ENCODE measurements around the gene IPPK. TPM values are rescaled to one million over a fixed set of nuclear protein-coding genes. Genes with fewer than 3 reads are reported as not detected.

Gene IPPK
- total and polyA plus RNA-seq, 7 experiments from 2014 or later: 2.8 to 12.8 (median 7.4) TPM

DNA sequence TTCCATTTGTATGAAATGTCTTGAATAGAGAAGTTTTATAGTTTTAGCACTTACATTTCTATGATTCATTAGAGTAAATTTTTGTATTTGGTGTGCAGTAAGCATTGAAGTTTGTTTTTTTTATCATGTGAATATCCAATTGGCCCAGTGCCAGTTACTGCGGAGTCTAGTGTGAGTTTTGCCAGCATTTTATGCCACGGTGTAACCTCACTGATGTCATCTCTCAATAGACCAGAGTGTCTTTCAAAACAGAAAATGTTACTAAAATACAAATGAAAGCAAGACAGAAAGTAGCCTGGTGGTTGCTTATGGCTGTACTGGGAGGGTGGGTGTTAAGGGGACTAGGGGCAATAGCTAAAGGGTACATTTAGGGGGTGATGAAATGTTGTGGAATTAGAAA, 62.8 kb downstream of the IPPK start:
- no peak overlapping the region for H3K4me3 ChIP-seq (ENCODE audit: low read length)
- H3K27me3 ChIP-seq (ENCODE audit: control insufficient read depth in 2 of 2, insufficient read depth in 2 of 2, low read length in 2 of 2): no peaks in the 10 kb centered on the region
- H3K4me1 Mint-ChIP-seq: peaks cover 0 to 3% (median 0%) of the 10 kb centered on the region in 7 donors
- POLR2A ChIA-PET: no interaction called here
- H3K9me3 ChIP-seq (ENCODE audit: control insufficient read depth in 2 of 3, low read length in 3 of 3): peaks cover 0 to 15% (median 0%) of the 10 kb centered on the region in 3 experiments
- no peak overlapping the region for H3K27ac Mint-ChIP-seq
- H3K9me3 Mint-ChIP-seq: peaks cover 8 to 29% (median 11%) of the 10 kb centered on the region in 11 donors
- no peak overlapping the region for H3K27ac ChIP-seq (ENCODE audit: low read depth, low read length)
- no peaks in the 10 kb centered on the region for H3K27me3 Mint-ChIP-seq
- CTCF ChIA-PET: no interaction called here
- H3K4me1 ChIP-seq (ENCODE audit: control insufficient read depth in 2 of 2, insufficient read depth in 2 of 2, low read length in 2 of 2): no peaks in the 10 kb centered on the region
- H3K4me3 Mint-ChIP-seq: no peak overlapping the region
- no peak for DNase-seq
- peaks cover 0 to 14% (median 0%) of the 10 kb centered on the region in 3 experiments for H3K36me3 ChIP-seq (ENCODE audit: control insufficient read depth in 2 of 3, insufficient read depth in 3 of 3, low read length in 3 of 3)
- intact Hi-C loops (cut with micrococcal nuclease): no loop called here
- ATAC-seq: no peak
- H3K36me3 Mint-ChIP-seq: peaks cover 11 to 22% (median 16%) of the 10 kb centered on the region in 5 donors

DNA sequence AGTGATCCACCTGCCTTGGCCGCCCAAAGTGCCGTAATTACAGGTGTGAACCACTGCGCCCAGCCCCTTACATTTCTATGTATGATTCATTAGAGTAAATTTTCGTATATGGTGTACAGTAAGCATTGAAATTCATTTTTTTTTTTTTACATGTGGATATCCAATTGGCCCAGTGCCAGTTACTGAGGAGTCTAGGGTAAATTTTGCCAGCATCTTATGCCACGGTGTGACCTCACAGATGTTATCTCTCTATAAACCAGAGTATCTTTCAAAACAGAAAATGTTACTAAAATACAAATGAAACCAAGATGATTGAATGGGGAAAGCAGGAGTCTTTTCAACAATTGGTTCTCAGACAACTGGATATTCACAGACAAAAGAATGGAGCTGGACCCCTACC, 64.7 kb downstream of the IPPK start:
- no peak for ATAC-seq
- H3K4me3 Mint-ChIP-seq: no peak overlapping the region
- H3K36me3 ChIP-seq (ENCODE audit: control insufficient read depth in 2 of 3, insufficient read depth in 3 of 3, low read length in 3 of 3): no peaks in the 10 kb centered on the region
- DNase-seq: no peak
- no peak overlapping the region for H3K27ac ChIP-seq (ENCODE audit: low read depth, low read length)
- no peak overlapping the region for H3K27ac Mint-ChIP-seq
- peaks cover 0 to 15% (median 0%) of the 10 kb centered on the region in 3 experiments for H3K9me3 ChIP-seq (ENCODE audit: control insufficient read depth in 2 of 3, low read length in 3 of 3)
- H3K36me3 Mint-ChIP-seq: peaks cover 8 to 15% (median 12%) of the 10 kb centered on the region in 5 donors
- ChIA-PET POLR2A (no interaction called here), CTCF (no interaction called here)
- peaks cover 0 to 3% (median 0%) of the 10 kb centered on the region in 7 donors for H3K4me1 Mint-ChIP-seq
- no peaks in the 10 kb centered on the region for H3K27me3 ChIP-seq (ENCODE audit: control insufficient read depth in 2 of 2, insufficient read depth in 2 of 2, low read length in 2 of 2)
- no peaks in the 10 kb centered on the region for H3K27me3 Mint-ChIP-seq
- intact Hi-C loops (cut with micrococcal nuclease): no loop called here
- H3K4me3 ChIP-seq (ENCODE audit: low read length): no peak overlapping the region
- no peaks in the 10 kb centered on the region for H3K4me1 ChIP-seq (ENCODE audit: control insufficient read depth in 2 of 2, insufficient read depth in 2 of 2, low read length in 2 of 2)
- peaks cover 9 to 30% (median 11%) of the 10 kb centered on the region in 11 donors for H3K9me3 Mint-ChIP-seq

DNA sequence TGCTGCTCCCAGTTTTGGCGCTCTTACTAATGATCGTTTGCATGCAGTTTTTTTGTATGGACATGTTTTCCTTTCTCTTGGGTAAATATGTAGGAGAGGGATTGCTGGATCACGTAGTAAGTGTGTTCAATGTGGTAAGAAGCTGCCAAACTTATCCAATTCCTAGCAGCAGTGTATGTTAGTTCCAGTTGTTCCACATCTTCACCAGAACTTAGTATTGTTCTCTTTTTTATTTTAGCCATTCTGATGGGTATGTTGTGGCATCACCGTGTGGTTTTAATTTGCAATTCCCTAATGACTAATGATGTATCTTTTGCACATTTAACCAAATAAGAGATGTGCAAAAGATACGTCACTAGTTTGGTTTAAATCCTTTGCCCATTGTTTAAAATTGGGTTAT, 65.9 kb downstream of the IPPK start:
- Mint-ChIP-seq H3K36me3 (peaks cover 8 to 15% (median 12%) of the 10 kb centered on the region in 5 donors), H3K27ac (no peak overlapping the region), H3K4me3 (no peak overlapping the region), H3K9me3 (peaks cover 9 to 30% (median 11%) of the 10 kb centered on the region in 11 donors), H3K27me3 (no peaks in the 10 kb centered on the region), H3K4me1 (peaks cover 0 to 3% (median 0%) of the 10 kb centered on the region in 7 donors)
- Histone ChIP-seq H3K27me3 (ENCODE audit: control insufficient read depth in 2 of 2, insufficient read depth in 2 of 2, low read length in 2 of 2) (no peaks in the 10 kb centered on the region), H3K9me3 (ENCODE audit: control insufficient read depth in 2 of 3, low read length in 3 of 3) (peaks cover 0 to 15% (median 0%) of the 10 kb centered on the region in 3 experiments), H3K4me1 (ENCODE audit: control insufficient read depth in 2 of 2, insufficient read depth in 2 of 2, low read length in 2 of 2) (no peaks in the 10 kb centered on the region), H3K4me3 (ENCODE audit: low read length) (no peak overlapping the region), H3K36me3 (ENCODE audit: control insufficient read depth in 2 of 3, insufficient read depth in 3 of 3, low read length in 3 of 3) (no peaks in the 10 kb centered on the region), H3K27ac (ENCODE audit: low read depth, low read length) (no peak overlapping the region)
- POLR2A ChIA-PET: no interaction called here
- no peak for ATAC-seq
- CTCF ChIA-PET: no interaction called here
- no peak for DNase-seq
- intact Hi-C loops (cut with micrococcal nuclease): no loop called here

DNA sequence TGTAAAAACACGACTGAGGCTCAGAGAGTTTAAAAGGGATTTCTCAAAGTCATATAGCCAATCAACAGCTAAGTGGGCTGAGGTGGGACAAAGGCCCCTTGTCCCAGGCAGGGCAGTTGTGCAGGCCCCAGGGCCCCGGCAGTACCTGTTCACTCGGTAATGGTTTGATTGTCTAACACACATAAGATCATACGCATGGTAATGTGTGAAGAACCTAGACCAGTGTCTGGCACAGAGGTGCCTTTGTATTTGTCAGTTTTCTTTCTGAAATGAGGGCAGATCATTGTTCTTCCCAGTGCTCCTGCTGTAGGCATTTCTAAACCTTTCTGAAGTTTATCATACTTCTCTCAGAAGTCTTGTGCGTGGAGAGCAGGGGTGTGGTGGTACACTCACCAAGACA, 66.8 kb downstream of the IPPK start:
- Histone ChIP-seq H3K36me3 (ENCODE audit: control insufficient read depth in 2 of 3, insufficient read depth in 3 of 3, low read length in 3 of 3) (no peaks in the 10 kb centered on the region), H3K4me3 (ENCODE audit: low read length) (no peak overlapping the region), H3K4me1 (ENCODE audit: control insufficient read depth in 2 of 2, insufficient read depth in 2 of 2, low read length in 2 of 2) (no peaks in the 10 kb centered on the region), H3K9me3 (ENCODE audit: control insufficient read depth in 2 of 3, low read length in 3 of 3) (peaks cover 0 to 15% (median 0%) of the 10 kb centered on the region in 3 experiments), H3K27ac (ENCODE audit: low read depth, low read length) (no peak overlapping the region), H3K27me3 (ENCODE audit: control insufficient read depth in 2 of 2, insufficient read depth in 2 of 2, low read length in 2 of 2) (no peaks in the 10 kb centered on the region)
- no peak overlapping the region for H3K4me3 Mint-ChIP-seq
- no peak for DNase-seq
- POLR2A ChIA-PET: no interaction called here
- intact Hi-C loops (cut with micrococcal nuclease): no loop called here
- H3K36me3 Mint-ChIP-seq: peaks cover 8 to 15% (median 12%) of the 10 kb centered on the region in 5 donors
- peaks cover 9 to 30% (median 11%) of the 10 kb centered on the region in 11 donors for H3K9me3 Mint-ChIP-seq
- ATAC-seq: no peak
- H3K27me3 Mint-ChIP-seq: no peaks in the 10 kb centered on the region
- CTCF ChIA-PET: no interaction called here
- peaks cover 0 to 3% (median 0%) of the 10 kb centered on the region in 7 donors for H3K4me1 Mint-ChIP-seq
- H3K27ac Mint-ChIP-seq: no peak overlapping the region

DNA sequence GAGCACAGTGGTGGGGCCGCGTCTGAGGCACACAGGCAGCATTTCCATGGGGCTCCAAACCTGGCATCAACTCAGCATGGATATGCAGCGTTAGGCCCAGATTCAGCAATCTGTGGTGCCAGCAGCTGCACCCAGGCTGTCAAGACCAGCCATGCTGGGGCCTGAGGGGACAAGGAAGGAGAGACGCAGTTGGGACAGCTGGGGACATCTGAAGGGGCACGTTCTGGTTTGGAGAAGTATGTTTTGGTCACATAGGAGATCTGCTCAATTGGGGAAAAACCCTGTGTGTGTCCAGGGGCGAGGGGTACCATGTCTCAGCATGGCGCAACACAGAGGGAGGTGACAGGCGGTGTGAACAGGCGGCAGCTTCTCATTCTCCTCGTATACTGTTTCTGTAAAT, 67.5 kb downstream of the IPPK start:
- Mint-ChIP-seq H3K27me3 (no peaks in the 10 kb centered on the region), H3K9me3 (peaks cover 9 to 30% (median 11%) of the 10 kb centered on the region in 11 donors), H3K4me3 (no peak overlapping the region), H3K4me1 (peaks cover 0 to 3% (median 0%) of the 10 kb centered on the region in 7 donors), H3K36me3 (peaks cover 8 to 15% (median 12%) of the 10 kb centered on the region in 5 donors), H3K27ac (no peak overlapping the region)
- H3K36me3 ChIP-seq (ENCODE audit: control insufficient read depth in 2 of 3, insufficient read depth in 3 of 3, low read length in 3 of 3): no peaks in the 10 kb centered on the region
- POLR2A ChIA-PET: no interaction called here
- ATAC-seq (no peak), DNase-seq (no peak)
- no peak overlapping the region for H3K27ac ChIP-seq (ENCODE audit: low read depth, low read length)
- H3K4me3 ChIP-seq (ENCODE audit: low read length): no peak overlapping the region
- H3K9me3 ChIP-seq (ENCODE audit: control insufficient read depth in 2 of 3, low read length in 3 of 3): peaks cover 0 to 15% (median 0%) of the 10 kb centered on the region in 3 experiments
- H3K4me1 ChIP-seq (ENCODE audit: control insufficient read depth in 2 of 2, insufficient read depth in 2 of 2, low read length in 2 of 2): no peaks in the 10 kb centered on the region
- intact Hi-C loops (cut with micrococcal nuclease): no loop called here
- CTCF ChIA-PET: no interaction called here
- no peaks in the 10 kb centered on the region for H3K27me3 ChIP-seq (ENCODE audit: control insufficient read depth in 2 of 2, insufficient read depth in 2 of 2, low read length in 2 of 2)

DNA sequence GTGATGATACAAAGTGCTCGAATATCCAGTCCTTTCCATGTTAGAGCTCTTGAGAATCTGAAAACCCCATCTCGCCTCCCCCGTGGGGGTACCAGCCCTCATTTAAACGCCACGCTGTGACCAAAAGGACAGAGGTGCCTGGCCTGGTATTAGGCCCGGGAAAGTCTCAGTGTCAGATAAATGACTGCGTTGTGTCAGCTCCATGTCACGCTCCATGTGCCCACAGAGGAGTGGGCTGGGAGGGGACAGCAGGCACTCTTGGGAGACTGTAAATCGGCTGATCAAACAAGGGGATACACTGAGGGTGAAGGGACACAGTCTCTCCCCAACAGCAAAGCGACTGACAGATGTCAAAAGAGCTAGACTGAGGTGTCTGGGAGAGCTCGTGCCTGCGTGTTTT, 68.5 kb downstream of the IPPK start:
- intact Hi-C loops (cut with micrococcal nuclease): no loop called here
- no peak overlapping the region for H3K4me3 ChIP-seq (ENCODE audit: low read length)
- Mint-ChIP-seq H3K4me3 (no peak overlapping the region), H3K27ac (no peak overlapping the region), H3K36me3 (peaks cover 8 to 15% (median 12%) of the 10 kb centered on the region in 5 donors), H3K27me3 (no peaks in the 10 kb centered on the region), H3K9me3 (peaks cover 9 to 30% (median 11%) of the 10 kb centered on the region in 11 donors), H3K4me1 (peaks cover 0 to 3% (median 0%) of the 10 kb centered on the region in 7 donors)
- no peaks in the 10 kb centered on the region for H3K4me1 ChIP-seq (ENCODE audit: control insufficient read depth in 2 of 2, insufficient read depth in 2 of 2, low read length in 2 of 2)
- no peaks in the 10 kb centered on the region for H3K36me3 ChIP-seq (ENCODE audit: control insufficient read depth in 2 of 3, insufficient read depth in 3 of 3, low read length in 3 of 3)
- ChIA-PET POLR2A (no interaction called here), CTCF (no interaction called here)
- no peak for DNase-seq
- no peak overlapping the region for H3K27ac ChIP-seq (ENCODE audit: low read depth, low read length)
- no peaks in the 10 kb centered on the region for H3K27me3 ChIP-seq (ENCODE audit: control insufficient read depth in 2 of 2, insufficient read depth in 2 of 2, low read length in 2 of 2)
- peaks cover 0 to 15% (median 0%) of the 10 kb centered on the region in 3 experiments for H3K9me3 ChIP-seq (ENCODE audit: control insufficient read depth in 2 of 3, low read length in 3 of 3)
- no peak for ATAC-seq

DNA sequence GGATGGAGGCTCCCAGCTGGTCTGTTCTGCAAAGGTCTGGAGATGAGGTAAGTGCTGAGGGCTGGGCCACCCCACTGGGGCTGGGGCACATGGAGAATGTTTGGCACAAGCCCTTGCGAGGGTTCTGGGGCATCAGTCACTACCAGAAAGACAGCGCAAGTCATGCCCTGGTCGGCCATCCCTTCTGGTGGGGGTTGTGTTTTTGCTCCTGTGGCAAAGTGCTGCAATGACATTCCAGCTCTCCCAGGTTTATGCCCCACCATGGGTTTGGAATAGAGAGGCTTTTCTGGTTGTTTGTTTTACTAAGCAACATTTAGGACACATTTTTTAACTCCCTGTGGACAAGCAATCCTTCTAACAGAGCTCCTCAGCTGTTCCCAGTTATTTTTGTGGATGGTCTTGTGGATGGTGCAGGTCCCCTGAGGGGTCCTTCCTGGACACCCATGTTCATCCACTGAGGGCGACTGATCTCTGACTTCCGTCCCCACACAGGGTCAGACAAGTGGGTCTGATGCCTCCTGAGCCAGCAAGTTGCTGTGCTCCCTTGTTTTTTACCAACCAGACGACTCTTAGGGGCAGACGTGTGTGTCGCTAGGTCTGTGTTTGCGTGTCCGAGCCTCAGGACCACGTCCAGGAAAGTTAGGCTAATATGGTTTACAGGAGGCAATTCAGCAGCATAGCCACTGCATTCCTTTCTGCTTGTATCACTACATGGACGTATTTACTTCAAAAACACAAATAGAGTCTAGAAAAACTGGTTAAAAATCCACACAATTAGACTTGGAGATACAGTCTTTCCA, 69.3 kb downstream of the IPPK start:
- no peak for ATAC-seq
- no peaks in the 10 kb centered on the region for H3K27me3 ChIP-seq (ENCODE audit: control insufficient read depth in 2 of 2, insufficient read depth in 2 of 2, low read length in 2 of 2)
- ChIA-PET CTCF (no interaction called here), POLR2A (no interaction called here)
- H3K4me3 Mint-ChIP-seq: no peak overlapping the region
- no peaks in the 10 kb centered on the region for H3K4me1 ChIP-seq (ENCODE audit: control insufficient read depth in 2 of 2, insufficient read depth in 2 of 2, low read length in 2 of 2)
- H3K27ac ChIP-seq (ENCODE audit: low read depth, low read length): no peak overlapping the region
- H3K27ac Mint-ChIP-seq: no peak overlapping the region
- no peak overlapping the region for H3K4me3 ChIP-seq (ENCODE audit: low read length)
- intact Hi-C loops (cut with micrococcal nuclease): no loop called here
- H3K4me1 Mint-ChIP-seq: peaks cover 0 to 3% (median 0%) of the 10 kb centered on the region in 7 donors
- no peaks in the 10 kb centered on the region for H3K27me3 Mint-ChIP-seq
- DNase-seq: no peak
- peaks cover 0 to 15% (median 0%) of the 10 kb centered on the region in 3 experiments for H3K9me3 ChIP-seq (ENCODE audit: control insufficient read depth in 2 of 3, low read length in 3 of 3)
- H3K9me3 Mint-ChIP-seq: peaks cover 9 to 30% (median 11%) of the 10 kb centered on the region in 11 donors
- peaks cover 8 to 15% (median 12%) of the 10 kb centered on the region in 5 donors for H3K36me3 Mint-ChIP-seq
- H3K36me3 ChIP-seq (ENCODE audit: control insufficient read depth in 2 of 3, insufficient read depth in 3 of 3, low read length in 3 of 3): no peaks in the 10 kb centered on the region

Data from naive thymus-derived CD4-positive, alpha-beta T cell (primary cell).